Measurements from ENCODE around the gene PAPOLA.

The PAPOLA gene

GRCh38 chr14:96554315-96554910 is 52.2 kb downstream of the PAPOLA start:
- no peak for TF ChIP-seq CTCF (IDR thresholded peaks at IDR 0.05; ENCODE audit: insufficient read depth, low read depth, low read length, missing control alignments)
- no peak for DNase-seq (ENCODE audit: low read depth)
- H3K4me3 ChIP-seq (ENCODE audit: low read depth, low read length): no peak overlapping the region

- H3K4me3 ChIP-seq (ENCODE audit: low read depth, low read length): no peak overlapping the region
- no peak for TF ChIP-seq CTCF (IDR thresholded peaks at IDR 0.05; ENCODE audit: insufficient read depth, low read depth, low read length, missing control alignments)
- DNase-seq (ENCODE audit: low read depth): no peak
Observed at GRCh38 chr14:96559571-96559970, 57.4 kb downstream of the PAPOLA start.

DNA sequence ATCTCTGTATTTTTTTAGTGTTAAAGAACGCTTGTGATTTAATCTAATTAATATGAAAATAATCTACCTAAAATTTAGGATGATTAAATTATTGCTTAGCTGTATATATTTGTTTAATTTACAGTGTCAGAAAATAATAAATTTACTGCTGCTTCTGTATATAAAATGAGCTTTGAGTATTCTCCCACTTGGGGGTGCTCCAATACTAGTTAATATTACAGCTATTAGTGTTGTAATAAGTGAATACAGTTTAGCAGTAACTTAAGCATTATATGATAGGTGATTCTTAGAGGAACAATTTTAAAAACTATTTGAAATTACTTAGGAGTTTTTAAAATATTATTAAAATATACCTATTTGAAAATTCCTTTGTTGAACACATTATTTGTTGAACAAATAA is 62.2 kb downstream of the PAPOLA start:
- DNase-seq (ENCODE audit: low read depth): no peak
- TF ChIP-seq CTCF (IDR thresholded peaks at IDR 0.05; ENCODE audit: insufficient read depth, low read depth, low read length, missing control alignments): no peak
- no peak overlapping the region for H3K4me3 ChIP-seq (ENCODE audit: low read depth, low read length)

DNA sequence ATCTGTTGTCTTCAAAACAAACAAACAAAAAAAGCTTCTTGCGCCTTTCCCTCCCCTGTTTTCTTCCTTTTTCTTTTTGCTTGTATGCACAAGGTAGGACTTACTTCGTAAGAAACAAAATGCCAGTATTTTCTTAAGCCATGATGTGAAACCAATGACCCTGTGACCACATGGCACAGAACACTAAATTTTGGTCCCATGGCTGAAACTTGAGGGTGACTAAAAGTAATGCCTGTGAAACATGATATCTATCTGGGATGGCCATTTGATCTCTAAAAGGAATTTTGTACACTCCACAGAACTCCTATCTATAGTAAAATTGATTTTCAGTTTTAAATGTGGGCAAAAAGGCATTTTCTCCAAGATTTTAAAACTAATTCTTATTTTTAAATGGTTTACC is 63.6 kb downstream of the PAPOLA start:
- DNase-seq (ENCODE audit: low read depth): no peak
- no peak for TF ChIP-seq CTCF (IDR thresholded peaks at IDR 0.05; ENCODE audit: insufficient read depth, low read depth, low read length, missing control alignments)
- H3K4me3 ChIP-seq (ENCODE audit: low read depth, low read length): no peak overlapping the region

- TF ChIP-seq CTCF (IDR thresholded peaks at IDR 0.05; ENCODE audit: insufficient read depth, low read depth, low read length, missing control alignments): peak; percentile 34
- DNase-seq (ENCODE audit: low read depth): peak; percentile 40
- no peak overlapping the region for H3K4me3 ChIP-seq (ENCODE audit: low read depth, low read length)
Observed at GRCh38 chr14:96567289-96567899, 65.2 kb downstream of the PAPOLA start.

DNA sequence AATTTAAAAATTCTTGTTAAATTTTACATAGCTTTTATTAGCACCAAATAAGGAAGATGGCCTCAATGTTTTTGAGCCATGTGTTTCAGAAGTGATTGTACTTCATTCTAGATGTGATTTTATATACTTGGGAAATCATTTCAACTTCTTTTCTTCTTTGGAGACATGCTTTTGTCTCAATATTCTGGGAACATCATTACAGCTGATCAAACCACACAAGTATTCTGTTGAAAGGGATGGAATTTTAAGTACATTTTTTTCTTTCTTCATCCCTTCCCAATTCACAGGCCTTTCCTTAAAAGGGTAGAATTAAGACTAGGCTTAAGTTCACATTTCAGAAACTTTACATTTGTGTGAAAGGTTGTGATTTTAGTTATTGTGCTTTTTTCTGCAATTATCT is 66.4 kb downstream of the PAPOLA start:
- no peak for DNase-seq (ENCODE audit: low read depth)
- TF ChIP-seq CTCF (IDR thresholded peaks at IDR 0.05; ENCODE audit: insufficient read depth, low read depth, low read length, missing control alignments): no peak
- no peak overlapping the region for H3K4me3 ChIP-seq (ENCODE audit: low read depth, low read length)

GRCh38 chr14:96571311-96571710 is 69.1 kb downstream of the PAPOLA start:
- DNase-seq (ENCODE audit: low read depth): no peak
- TF ChIP-seq CTCF (IDR thresholded peaks at IDR 0.05; ENCODE audit: insufficient read depth, low read depth, low read length, missing control alignments): no peak
- H3K4me3 ChIP-seq (ENCODE audit: low read depth, low read length): no peak overlapping the region

Data from GM12865 (cell line).